MCF 10A (cell line): ENCODE results near the gene DISP1. TPM values are rescaled to one million over a fixed set of nuclear protein-coding genes. Genes with fewer than 3 reads are reported as not detected.

Experiments
- BruUV-seq: library from RNA; stranded (reverse); fragments of 400-500 nt; replicated peaks from 2 replicates; lab custom pipeline; 2021; lab: Mats Ljungman, UMichigan
- CTCF ChIA-PET: fragments of 300-600 bp; sonication (Branson Sonifier 250); formaldehyde crosslinking; extraction: SDS; loops from one replicate; lab custom pipeline; 2021; ENCODE audit warnings: antibody characterized with exemption, inconsistent platforms; lab: Yijun Ruan, JAX
- POLR2A ChIA-PET: fragments of 300-600, 350-650 bp; sonication (Branson Sonifier 250); formaldehyde crosslinking; extraction: SDS; loops from one replicate; lab custom pipeline; 2020; ENCODE audit warnings: antibody characterized with exemption, inconsistent platforms; lab: Yijun Ruan, JAX
- DNase-seq: peaks from one replicate; pipeline ENCODE4 v3.0.0-alpha.2; 2018; ENCODE audit not compliant: unreplicated experiment
- H3K27ac Mint-ChIP-seq: one replicate; pipeline ENCODE4 v1.8.0; 2022; ENCODE audit warnings: mild to moderate bottlenecking, low read depth, mixed read lengths; ENCODE audit not compliant: unreplicated experiment
- H3K27me3 Mint-ChIP-seq: one replicate; pipeline ENCODE4 v1.8.0; 2022; ENCODE audit warnings: mixed read lengths; ENCODE audit not compliant: insufficient read depth, unreplicated experiment
- H3K36me3 Mint-ChIP-seq: one replicate; pipeline ENCODE4 v1.8.0; 2022; ENCODE audit warnings: mild to moderate bottlenecking, moderate library complexity, mixed read lengths; ENCODE audit not compliant: insufficient read depth, unreplicated experiment
- H3K4me1 Mint-ChIP-seq: one replicate; pipeline ENCODE4 v1.8.0; 2022; ENCODE audit warnings: mixed read lengths; ENCODE audit not compliant: insufficient read depth, unreplicated experiment
- H3K4me3 Mint-ChIP-seq: one replicate; pipeline ENCODE4 v1.8.0; 2022; ENCODE audit warnings: mild to moderate bottlenecking, moderate library complexity, mixed read lengths; ENCODE audit not compliant: unreplicated experiment
- H3K9me3 Mint-ChIP-seq: one replicate; pipeline ENCODE4 v1.8.0; 2022; ENCODE audit warnings: mixed read lengths; ENCODE audit not compliant: unreplicated experiment
- intact Hi-C: fragments of 100-400 bp; cut with micrococcal nuclease; formaldehyde crosslinking; loops from 2 replicates; pipeline ENCODE4 v1.14.1; 2022
- total RNA-seq: library from RNA; stranded (reverse); gene quantifications from 2 replicates; pipeline ENCODE4 v1.2.3, GENCODE V29; 2022
- TF ChIP-seq, protein P1 (sequence below): fragments of 200-600 bp; IDR thresholded peaks from one replicate; pipeline ENCODE4 v1.8.0; 2022; ENCODE audit warnings: antibody characterized with exemption, mild to moderate bottlenecking; ENCODE audit not compliant: unreplicated experiment

Gene DISP1
- total RNA-seq, 1 experiment from 2014 or later = 6.7 TPM

DNA sequence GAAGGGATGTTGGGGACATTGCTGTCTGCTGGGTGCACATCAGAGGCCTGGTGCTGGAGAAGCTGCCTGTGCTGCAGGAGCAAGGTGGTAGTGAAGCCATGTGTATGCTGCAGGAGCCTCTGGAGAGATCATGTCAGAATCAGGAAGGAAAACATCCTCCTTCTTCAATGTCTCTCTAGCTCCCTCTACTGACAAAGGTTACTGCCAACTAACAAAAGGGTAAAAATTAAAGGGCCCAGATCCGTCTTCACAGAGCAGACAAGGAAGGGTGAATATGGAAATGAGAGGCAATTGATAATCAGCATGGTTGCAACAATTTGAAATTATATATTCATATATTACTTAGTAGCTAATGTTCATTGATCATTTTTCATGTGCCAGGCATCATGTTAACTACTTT, 45.7 kb upstream of the DISP1 start:
- no TSS peak for BruUV-seq
- intact Hi-C loops = no loop called here
- POLR2A ChIA-PET = interaction anchor here (1.3 to 2.7 kb wide), 4 partner anchors 8 to 29 kb away, joined by 3 to 14 read pairs (median 8); no protein-coding TSS in a partner anchor
- H3K27ac Mint-ChIP-seq = no peak overlapping the region
- H3K4me3 Mint-ChIP-seq = no peak overlapping the region
- peaks cover 24% of the 10 kb centered on the region for H3K9me3 Mint-ChIP-seq
- CTCF ChIA-PET = interaction anchor here (0.6 to 2.4 kb wide), 8 partner anchors 10 to 364 kb away, joined by 3 to 13 read pairs (median 4); no protein-coding TSS in a partner anchor
- H3K4me1 Mint-ChIP-seq = peaks cover 16% of the 10 kb centered on the region
- no peaks in the 10 kb centered on the region for H3K36me3 Mint-ChIP-seq
- DNase-seq = no peak
- H3K27me3 Mint-ChIP-seq = no peaks in the 10 kb centered on the region
- TF ChIP-seq, protein P1, sequence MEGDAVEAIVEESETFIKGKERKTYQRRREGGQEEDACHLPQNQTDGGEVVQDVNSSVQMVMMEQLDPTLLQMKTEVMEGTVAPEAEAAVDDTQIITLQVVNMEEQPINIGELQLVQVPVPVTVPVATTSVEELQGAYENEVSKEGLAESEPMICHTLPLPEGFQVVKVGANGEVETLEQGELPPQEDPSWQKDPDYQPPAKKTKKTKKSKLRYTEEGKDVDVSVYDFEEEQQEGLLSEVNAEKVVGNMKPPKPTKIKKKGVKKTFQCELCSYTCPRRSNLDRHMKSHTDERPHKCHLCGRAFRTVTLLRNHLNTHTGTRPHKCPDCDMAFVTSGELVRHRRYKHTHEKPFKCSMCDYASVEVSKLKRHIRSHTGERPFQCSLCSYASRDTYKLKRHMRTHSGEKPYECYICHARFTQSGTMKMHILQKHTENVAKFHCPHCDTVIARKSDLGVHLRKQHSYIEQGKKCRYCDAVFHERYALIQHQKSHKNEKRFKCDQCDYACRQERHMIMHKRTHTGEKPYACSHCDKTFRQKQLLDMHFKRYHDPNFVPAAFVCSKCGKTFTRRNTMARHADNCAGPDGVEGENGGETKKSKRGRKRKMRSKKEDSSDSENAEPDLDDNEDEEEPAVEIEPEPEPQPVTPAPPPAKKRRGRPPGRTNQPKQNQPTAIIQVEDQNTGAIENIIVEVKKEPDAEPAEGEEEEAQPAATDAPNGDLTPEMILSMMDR = peak; percentile 31

DNA sequence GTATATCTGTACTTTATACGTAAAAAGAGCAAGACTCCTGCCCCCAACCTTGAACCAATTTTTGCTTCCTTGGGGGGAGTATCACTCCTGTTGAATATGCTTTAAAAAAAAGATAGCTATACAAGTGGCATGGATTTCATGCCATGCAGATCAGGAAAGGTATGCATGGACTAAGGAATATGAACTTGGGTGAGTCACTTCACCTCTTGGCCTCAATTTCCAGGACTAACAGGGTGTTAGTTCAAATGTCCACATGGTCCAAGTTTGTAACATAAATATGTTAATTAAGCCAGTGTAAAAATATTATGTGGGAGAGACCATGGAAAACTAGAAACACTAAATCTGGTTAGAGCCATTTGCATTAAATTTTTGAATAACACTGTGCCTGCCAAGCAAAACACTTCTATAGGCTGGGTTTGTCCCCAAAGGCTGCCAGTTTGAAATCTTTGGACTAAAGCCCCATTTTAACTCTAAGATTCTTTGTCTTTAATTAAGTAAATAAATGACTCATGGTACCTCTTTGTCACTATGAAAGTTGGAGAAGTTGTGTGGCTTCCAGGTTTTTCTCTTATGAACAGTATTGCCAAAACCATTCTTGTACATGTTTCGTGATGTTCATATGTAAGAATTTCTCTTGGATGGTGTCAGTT, 44.7 kb upstream of the DISP1 start:
- intact Hi-C loops = no loop called here
- Mint-ChIP-seq H3K27me3 (no peaks in the 10 kb centered on the region), H3K27ac (peak overlapping the region; percentile 57), H3K9me3 (peaks cover 20% of the 10 kb centered on the region), H3K4me3 (peak overlapping the region; percentile 3), H3K36me3 (no peaks in the 10 kb centered on the region), H3K4me1 (peaks cover 16% of the 10 kb centered on the region)
- no TSS peak for BruUV-seq
- TF ChIP-seq, protein P1 = no peak
- DNase-seq = peak; percentile 75
- CTCF ChIA-PET = interaction anchor here (0.6 to 1.4 kb wide), 6 partner anchors 17 to 364 kb away, joined by 3 to 5 read pairs (median 4); no protein-coding TSS in a partner anchor
- POLR2A ChIA-PET = interaction anchor here (1.3 kb wide), 1 partner anchor 15 kb away, joined by 10 read pairs; no protein-coding TSS in a partner anchor

DNA sequence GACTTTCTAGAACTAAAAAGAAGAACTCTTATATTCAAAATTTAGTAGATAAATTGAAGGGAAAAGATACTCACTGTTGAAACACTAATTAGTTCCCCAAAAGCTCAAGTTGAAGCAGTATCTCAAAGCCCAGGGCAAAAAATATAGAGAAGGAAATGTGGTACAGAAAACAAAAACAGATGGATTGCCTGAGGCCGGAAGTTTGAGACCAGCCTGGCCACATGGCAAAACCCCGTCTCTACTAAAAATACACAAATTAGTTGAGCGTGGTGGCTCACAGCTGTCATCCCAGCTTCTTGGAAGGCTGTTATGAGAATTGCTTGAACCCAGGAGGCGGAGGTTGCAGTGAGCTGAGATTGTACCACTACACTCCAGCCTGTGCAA, 41.9 kb upstream of the DISP1 start:
- peaks cover 10% of the 10 kb centered on the region for H3K9me3 Mint-ChIP-seq
- intact Hi-C loops = no loop called here
- no peaks in the 10 kb centered on the region for H3K27me3 Mint-ChIP-seq
- TF ChIP-seq, protein P1 = no peak
- H3K36me3 Mint-ChIP-seq = no peaks in the 10 kb centered on the region
- CTCF ChIA-PET = interaction anchor here (0.7 to 1.1 kb wide), 2 partner anchors 18 to 21 kb away, joined by 3 to 4 read pairs; no protein-coding TSS in a partner anchor
- H3K4me3 Mint-ChIP-seq = no peak overlapping the region
- POLR2A ChIA-PET = no interaction called here
- H3K4me1 Mint-ChIP-seq = peaks cover 31% of the 10 kb centered on the region
- H3K27ac Mint-ChIP-seq = no peak overlapping the region
- no peak for DNase-seq
- no TSS peak for BruUV-seq

DNA sequence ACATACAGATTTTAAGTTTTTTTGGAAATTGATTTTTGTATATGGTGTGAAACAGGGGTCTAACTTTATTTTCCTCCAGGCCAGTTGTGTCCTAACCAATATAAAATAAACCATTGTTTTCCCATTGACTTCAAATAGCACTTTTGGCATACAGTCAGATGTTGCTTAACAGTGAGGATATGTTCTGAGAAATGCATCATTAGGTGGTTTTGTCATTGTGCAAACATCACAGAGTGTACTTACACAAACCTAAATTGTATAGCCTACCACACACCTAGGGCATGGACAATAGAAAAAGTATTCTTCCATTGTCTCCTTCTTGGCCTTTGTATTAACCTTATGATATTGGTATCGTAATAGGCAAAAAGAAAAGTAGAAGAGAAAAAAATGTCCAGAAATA, 37.4 kb upstream of the DISP1 start:
- intact Hi-C loops = no loop called here
- TF ChIP-seq, protein P1 = no peak
- Mint-ChIP-seq H3K27ac (peak overlapping the region; percentile 77), H3K4me1 (peaks cover 26% of the 10 kb centered on the region), H3K36me3 (no peaks in the 10 kb centered on the region), H3K4me3 (peak overlapping the region; percentile 28), H3K9me3 (no peaks in the 10 kb centered on the region), H3K27me3 (peaks cover 9% of the 10 kb centered on the region)
- CTCF ChIA-PET = interaction anchor here (0.6 to 2.8 kb wide), 5 partner anchors 14 to 53 kb away, joined by 4 to 15 read pairs (median 8); no protein-coding TSS in a partner anchor
- peak; percentile 100 for DNase-seq
- no TSS peak for BruUV-seq
- POLR2A ChIA-PET = interaction anchor here (0.6 to 3.2 kb wide), 18 partner anchors 9 to 1977 kb away, joined by 3 to 56 read pairs (median 4); no protein-coding TSS in a partner anchor
